Epithelial cell of umbilical artery (primary cell): ENCODE measurements around the gene PSEN2. TPM values are rescaled to one million over a fixed set of nuclear protein-coding genes. Genes with fewer than 3 reads are reported as not detected.

ENCODE experiments used
- total RNA-seq: library from RNA; depleted of rRNA; stranded (reverse); fragments of >200 nt; gene quantifications from 2 replicates; pipeline ENCODE4 v1.2.3, GENCODE V29; 2014

Gene PSEN2
- 17.5 and 22.5 TPM in 2 replicates for total RNA-seq

DNA sequence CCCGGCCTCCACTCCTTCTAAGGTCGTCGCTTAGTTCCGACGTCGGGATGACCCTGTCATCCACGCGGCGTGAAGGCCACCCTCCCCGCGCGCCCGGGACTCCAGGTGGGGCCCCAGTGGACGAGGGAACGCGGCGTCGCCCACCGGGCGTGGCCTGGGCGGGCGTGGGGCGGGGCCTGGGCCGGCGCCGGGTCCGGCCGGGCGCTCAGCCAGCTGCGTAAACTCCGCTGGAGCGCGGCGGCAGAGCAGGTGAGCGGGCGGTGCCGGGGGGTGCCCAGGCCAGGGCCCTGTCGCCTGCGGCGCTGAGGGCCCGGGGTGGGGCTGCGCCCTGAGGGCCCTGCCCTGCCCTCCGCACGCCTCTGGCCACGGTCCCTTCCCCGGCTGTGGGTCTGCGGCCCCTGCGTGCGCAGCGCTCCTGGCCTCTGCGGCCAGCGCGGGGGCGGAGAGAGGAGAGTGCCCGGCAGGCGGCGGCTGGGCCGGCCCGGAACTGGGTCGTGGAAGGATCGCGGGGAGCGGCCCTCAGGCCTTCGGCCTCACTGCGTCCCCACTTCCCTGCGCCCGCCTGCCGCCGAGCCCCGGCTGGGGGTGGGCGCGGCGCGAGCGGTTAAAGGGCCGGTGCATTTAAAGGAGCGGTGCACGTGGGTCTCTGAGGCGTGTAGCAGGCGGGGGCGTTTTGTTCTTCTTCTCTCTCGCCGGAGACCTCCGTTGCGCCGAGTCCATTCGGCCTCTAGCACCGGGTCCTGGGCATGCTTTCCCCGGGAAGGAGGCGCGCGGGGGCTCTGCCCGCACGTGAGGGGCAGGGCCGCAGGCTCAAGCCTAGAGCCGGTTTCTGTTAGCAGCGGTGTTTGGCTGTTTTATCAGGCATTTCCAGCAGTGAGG is at the start of gene PSEN2:
Gene PSEN2 (plus strand): TSS at position 216 of the 879 bp plus-strand sequence. CDS start 11,292 bp downstream, outside the sequence.

DNA sequence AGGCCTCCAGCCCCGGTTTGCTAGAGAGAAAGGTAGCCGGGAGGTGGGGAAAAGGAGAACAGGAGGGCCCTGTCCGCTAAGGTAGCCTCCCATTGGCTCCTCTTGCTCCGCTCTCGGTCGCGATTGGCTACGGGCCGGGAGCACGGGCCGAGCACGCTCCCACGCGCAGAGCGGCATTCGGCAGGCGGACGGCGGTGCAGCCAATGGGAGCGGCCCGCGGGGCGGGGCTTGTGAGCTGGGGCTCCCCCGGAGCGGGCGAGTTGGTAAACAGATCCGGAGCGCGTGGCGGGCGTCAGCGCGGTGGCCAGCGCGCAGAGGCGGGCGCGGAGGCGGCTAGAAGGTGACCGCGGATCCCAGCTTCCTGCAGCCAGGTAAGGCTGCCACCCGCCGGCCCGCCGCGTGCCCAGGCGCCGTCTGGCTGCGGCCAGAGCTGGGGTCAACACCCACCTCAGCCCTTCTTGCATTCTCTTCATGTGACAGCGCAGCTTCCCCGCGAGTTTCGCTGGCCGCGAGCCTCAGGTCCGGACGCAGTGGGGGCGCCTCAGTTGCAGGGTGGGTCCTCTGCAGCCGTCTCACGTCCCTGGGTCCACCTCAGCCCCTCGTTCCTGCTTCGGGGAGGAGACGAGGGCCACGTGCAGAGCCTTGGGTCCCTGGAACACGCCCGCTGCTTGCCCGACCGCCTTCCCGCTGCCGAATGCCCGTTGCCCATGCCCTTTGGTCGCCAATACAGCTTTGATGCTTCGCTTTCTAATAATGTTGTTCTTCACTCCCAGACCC is 69.8 kb downstream of the PSEN2 start, which contains the start of gene COQ8A:
Gene COQ8A (plus strand): TSS at position 266 of the 777 bp plus-strand sequence. CDS start 21,092 bp downstream, outside the sequence.

Other genes starting within 250 kb of the PSEN2 start
- 20.5 and 21.6 TPM in 2 replicates for gene ITPKB, start 131.3 kb upstream of the PSEN2 start, total RNA-seq
- 6.2 and 8.4 TPM in 2 replicates for gene COQ8A, start 69.7 kb downstream of the PSEN2 start, total RNA-seq